Measurements from ENCODE around the gene PGC.

PGC gene

GRCh38 chr6:41747256-41748101 is at the start of gene PGC:
Gene PGC, minus strand, starts transcription at chr6:41747397. Its CDS starts 63 bp downstream, at chr6:41747334.
- DNase-seq (ENCODE audit: low read depth in 3 of 3): no peak

DNA sequence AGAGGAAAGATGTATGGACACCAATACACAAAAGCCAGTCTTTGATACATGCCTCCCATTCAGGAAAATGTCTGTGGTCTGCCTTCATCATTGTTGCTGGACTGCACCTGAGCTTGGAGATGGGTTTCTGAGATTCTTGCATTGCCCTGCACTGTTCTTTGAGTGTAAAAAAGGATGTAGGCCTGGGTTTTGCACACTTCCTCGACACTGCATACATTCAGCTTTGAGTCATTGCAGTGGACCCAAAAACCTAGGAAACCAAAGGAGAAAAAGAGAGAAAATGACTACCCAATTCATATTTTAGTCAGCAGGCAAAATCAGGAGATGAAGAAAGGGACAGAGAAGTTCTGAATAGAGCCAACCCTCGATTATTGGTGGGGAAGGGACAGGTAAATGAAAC is 49.3 kb upstream of the PGC start:
- no peak for DNase-seq (ENCODE audit: low read depth in 3 of 3)

- no peak for DNase-seq (ENCODE audit: low read depth in 3 of 3)
These were observed 44.8 kb upstream of the PGC start for GRCh38 chr6:41791984-41792383.

GRCh38 chr6:41791305-41791704 is 44.1 kb upstream of the PGC start:
- no peak for DNase-seq (ENCODE audit: low read depth in 3 of 3)

- no peak for DNase-seq (ENCODE audit: low read depth in 3 of 3)
These were observed 42.8 kb upstream of the PGC start for GRCh38 chr6:41790045-41790444.

- no peak for DNase-seq (ENCODE audit: low read depth in 3 of 3)
These were observed 42.2 kb upstream of the PGC start for GRCh38 chr6:41789390-41789724.

DNA sequence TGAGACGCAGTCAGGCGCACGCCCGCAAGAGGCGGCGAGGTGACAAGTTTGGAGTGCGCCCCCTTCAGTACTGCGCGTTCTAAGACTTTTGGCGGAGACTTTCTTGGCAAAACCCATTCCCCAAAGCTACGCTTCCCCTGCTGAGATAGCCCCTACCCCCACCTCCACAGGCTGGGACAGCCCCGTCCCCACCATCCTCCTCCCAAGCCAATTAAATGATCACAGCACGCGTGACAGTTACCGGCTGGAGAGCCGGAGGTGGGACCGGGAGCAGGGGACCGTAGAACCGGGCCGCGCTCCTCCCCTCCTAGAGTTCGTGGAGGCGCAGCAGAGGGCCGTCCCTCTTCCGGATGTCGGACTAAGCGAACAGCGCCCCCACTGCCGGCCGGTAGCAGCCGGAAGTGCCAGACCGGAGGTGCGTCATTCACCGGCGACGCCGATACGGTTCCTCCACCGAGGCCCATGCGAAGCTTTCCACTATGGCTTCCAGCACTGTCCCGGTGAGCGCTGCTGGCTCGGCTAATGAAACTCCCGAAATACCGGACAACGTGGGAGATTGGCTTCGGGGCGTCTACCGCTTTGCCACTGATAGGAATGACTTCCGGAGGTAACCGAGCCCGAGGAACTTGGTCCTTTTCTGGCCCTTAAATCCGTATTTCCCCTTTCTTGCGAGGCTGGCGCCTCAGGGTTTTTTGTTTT is 40.2 kb upstream of the PGC start, which contains the start of gene TOMM6:
TOMM6 (plus strand) TSS at position 476 of the 699 bp plus-strand sequence; CDS start at position 480, 4 bp downstream.
- DNase-seq (ENCODE audit: low read depth in 3 of 3): peak; percentile 90 to 95 (median 93)

GRCh38 chr6:41786451-41787218 is 39.4 kb upstream of the PGC start:
- peak; percentile 78 to 87 (median 80) for DNase-seq (ENCODE audit: low read depth in 3 of 3)

DNA sequence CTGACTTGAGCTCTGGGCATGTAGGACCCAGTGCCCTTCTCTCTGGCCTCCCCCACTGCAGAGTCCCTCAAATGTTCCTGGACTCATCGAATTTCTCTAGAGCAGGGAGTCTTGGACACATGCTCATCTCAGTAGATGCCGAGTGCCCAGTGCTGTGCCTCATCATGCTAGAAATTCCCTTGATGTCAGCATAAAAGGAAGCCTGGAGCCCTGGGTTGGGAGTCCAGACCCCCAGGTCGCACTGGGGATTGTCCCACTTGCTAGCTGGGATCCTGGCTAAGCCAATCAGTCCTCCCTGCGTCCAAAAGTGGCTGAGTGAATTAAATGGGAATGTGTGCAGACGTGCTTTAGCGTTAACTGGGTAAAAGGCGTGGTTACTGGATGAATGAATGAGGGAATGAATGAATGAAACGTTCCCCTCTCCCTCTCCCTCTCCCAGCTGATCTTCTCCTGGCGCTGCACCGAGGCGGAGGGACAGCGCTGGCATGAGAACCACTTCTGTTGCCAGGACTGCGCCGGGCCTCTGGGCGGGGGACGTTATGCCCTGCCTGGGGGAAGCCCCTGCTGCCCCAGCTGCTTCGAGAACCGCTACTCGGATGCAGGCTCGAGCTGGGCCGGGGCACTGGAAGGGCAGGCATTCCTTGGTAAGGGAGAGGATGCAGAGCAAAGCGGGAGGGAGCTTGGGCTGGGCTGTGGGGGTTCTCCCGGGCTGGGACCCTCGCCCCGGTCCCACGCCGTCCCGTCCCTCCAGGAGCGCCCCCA is 38.7 kb upstream of the PGC start:
- DNase-seq (ENCODE audit: low read depth in 3 of 3): no peak

- no peak for DNase-seq (ENCODE audit: low read depth in 3 of 3)
These were observed 38.1 kb upstream of the PGC start for GRCh38 chr6:41785254-41785653.

GRCh38 chr6:41784581-41785171 is 37.5 kb upstream of the PGC start:
- no peak for DNase-seq (ENCODE audit: low read depth in 3 of 3)

- no peak for DNase-seq (ENCODE audit: low read depth in 3 of 3)
These were observed 36.0 kb upstream of the PGC start for GRCh38 chr6:41783106-41783780.

DNA sequence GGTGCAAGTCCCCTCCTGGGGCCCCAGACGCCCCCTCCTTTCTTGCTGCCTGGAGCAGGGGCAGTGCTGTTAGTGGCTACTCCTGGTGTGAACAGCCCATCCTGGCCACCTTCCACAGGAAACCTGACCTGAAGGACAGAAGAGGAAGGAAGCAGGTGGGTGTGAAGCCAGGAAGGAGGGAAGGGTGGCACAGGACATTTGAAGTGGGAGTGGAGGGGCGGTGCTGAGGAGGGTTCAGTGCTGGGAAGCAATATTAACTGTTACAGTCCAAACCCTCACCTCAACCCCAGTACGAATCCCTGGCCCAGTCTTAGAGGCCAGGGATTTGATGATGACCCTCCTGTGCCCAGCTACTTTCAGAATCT is 34.2 kb upstream of the PGC start:
- no peak for DNase-seq (ENCODE audit: low read depth in 3 of 3)

DNA sequence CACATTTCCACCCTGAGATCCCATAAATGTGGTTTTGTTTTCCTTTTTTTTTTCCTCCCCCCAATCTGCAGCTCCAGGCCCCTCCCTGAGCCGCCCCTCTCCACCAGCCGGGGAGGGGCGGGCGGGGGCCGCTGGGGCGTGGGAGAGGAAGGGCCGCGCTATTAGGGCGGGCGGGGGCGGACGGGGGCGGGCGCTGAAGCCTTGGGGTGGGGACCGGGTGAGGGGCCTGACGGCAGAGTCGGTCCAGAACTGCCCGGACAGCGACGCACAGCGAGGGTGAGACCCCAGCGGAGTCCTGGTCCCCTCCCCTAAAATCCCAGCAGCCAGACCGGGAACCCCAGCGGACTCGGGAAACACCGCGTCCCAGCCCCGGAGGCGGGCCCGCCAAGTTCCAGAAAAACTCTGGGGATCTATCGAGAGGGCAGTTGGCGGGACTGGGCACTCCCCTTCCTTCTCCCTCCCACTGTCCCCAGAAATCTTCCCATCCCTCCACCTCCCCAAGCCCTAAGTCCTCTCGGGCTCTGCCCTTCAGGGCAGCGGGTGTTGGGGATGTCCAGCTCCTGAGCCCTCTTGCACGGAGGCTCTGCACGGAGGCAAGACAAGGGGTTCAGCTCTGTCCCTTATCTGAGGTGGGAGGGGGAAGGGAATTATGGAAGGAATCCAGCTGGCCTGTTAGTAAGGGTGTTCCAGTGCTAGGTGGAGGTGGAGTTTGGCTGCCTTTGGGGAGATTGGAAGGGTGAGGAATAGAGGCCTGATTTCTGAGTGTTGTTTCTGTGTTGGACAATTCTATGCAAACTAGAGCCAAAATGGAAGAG is 33.6 kb upstream of the PGC start, which contains the start of gene PRICKLE4:
PRICKLE4 (plus strand) TSS at position 232 of the 815 bp plus-strand sequence. CDS start 2,692 bp downstream, outside the sequence.
- no peak for DNase-seq (ENCODE audit: low read depth in 3 of 3)

DNA sequence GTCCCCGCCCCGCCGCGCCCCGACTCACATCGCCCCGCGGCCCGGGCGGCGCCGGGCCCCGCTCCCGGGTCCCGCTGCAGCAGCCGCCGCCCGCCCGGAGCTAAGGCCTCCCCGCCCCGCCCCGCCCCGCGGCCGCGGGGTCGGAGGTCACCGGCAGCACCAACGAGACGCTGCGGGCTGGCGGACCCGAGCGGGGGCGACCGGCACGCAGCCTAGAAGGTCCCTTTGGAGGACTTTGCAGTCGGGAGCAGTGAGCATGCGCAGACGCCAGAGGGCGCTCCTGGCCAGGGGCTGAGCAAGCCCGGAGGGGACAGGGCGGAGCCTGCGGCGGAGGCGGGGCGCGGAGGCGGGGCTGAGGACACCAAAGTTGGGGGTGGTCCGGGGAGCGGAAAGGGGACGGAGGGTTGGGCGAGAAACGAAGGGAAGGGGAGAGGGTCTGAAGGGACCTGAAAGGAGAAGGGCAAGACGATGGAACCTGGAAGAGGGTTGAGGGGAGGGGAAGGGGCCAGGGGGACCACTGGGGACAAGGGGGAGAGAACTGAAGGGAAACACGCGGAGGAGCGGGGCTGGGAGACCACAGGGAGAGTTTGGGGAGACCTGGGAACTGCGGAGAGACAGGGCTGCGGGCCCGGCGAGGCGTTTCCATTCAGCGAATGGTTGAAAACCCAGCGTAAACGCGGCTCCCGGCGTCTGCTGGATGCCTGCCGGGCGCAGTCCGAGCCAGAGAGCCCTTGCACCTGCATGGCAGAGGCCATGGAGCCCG is 32.8 kb upstream of the PGC start, which contains the start of gene FRS3:
FRS3 (minus strand) TSS at position 113 of the 763 bp plus-strand sequence. CDS start 2,913 bp downstream, outside the sequence.
- peak; percentile 98 to 100 (median 99) for DNase-seq (ENCODE audit: low read depth in 3 of 3)

DNA sequence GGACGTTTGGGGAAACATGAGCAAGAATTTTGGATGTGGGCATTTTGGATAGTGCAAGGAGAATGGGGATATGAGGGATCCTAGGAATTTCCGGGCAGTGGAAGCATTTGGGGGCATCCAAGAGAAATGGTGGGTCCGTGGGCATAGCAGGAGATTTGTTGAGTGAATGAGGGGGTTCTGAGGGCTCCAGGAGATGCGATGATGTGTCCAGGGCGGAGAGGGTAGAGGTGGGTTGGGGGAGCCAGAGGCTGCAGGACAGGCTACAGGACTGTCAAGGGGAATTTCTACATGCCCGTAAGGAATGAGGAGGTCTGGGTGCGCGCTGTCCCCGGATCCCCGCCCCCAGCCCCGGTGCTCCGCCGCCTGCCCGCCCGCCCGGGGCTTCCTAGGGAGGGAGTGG is 32.1 kb upstream of the PGC start:
- no peak for DNase-seq (ENCODE audit: low read depth in 3 of 3)

- no peak for DNase-seq (ENCODE audit: low read depth in 3 of 3)
These were observed 31.7 kb upstream of the PGC start for GRCh38 chr6:41778895-41779294.

DNA sequence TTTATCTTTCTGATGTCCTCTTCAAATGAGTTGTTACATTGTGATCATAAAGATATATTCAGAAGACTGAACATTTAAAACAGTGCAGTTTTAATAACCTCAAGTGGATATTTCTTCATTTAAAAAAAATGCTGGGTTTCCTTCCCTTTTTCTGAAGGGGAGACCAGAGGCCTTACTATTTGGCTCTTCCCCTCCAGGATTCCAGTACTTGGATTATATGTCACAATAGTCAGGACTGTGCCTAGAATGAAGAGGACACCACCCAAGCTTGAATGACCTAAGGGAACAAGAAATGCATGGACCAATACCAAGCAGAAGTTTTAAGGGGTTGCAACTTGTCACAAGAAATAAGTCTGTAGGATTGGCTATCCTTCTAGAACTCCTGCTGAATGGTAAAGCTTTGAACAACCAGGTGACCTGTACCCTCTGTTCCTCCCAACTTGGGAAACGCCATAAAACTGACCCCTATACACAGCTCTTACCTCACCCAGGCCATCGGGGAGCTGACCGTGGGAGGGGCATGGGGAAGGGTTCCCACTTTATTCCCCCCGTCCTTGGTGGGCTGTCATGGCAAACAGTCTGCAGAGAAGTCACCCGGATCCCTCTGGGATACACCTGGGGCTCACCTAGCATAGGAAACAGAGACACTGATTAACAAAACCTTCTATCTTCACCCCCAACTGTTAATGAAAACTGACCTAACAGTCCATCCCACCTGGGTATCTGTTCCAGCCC is 30.5 kb upstream of the PGC start:
- no peak for DNase-seq (ENCODE audit: low read depth in 3 of 3)
